Activated naive CD4-positive, alpha-beta T cell treated with anti-CD3 and anti-CD28 coated beads, Interleukin-2, amount 10 ng/mL, durations not matched to agents 7 days and 5 days (primary cell): ENCODE results near the gene AGBL3.
A peak's percentile ranks its signal among the peaks of the same experiment; 100 is the strongest.

Experiments
- CTCF ChIA-PET: fragments of 350-600 bp; sonication (Branson Sonifier 250); formaldehyde crosslinking; loops from one replicate; lab custom pipeline; 2021; ENCODE audit warnings: antibody characterized with exemption; lab: Charles Lee
- DNase-seq: peaks from one replicate; pipeline ENCODE4 v3.0.0-alpha.2; 2020
- H3K27ac Mint-ChIP-seq: one replicate; pipeline ENCODE4 v1.8.0; 2021; ENCODE audit warnings: mild to moderate bottlenecking, moderate library complexity, mixed read lengths
- H3K27me3 Mint-ChIP-seq: one replicate; pipeline ENCODE4 v1.8.0; 2021; ENCODE audit warnings: mild to moderate bottlenecking, mixed read lengths
- H3K36me3 Mint-ChIP-seq: one replicate; pipeline ENCODE4 v1.8.0; 2021; ENCODE audit warnings: mixed read lengths
- H3K4me1 Mint-ChIP-seq: one replicate; pipeline ENCODE4 v1.8.0; 2021; ENCODE audit warnings: mixed read lengths
- H3K4me3 Mint-ChIP-seq: one replicate; pipeline ENCODE4 v1.8.0; 2021; ENCODE audit warnings: mild to moderate bottlenecking, moderate library complexity, mixed read lengths
- H3K9me3 Mint-ChIP-seq: one replicate; pipeline ENCODE4 v1.8.0; 2021; ENCODE audit warnings: mixed read lengths

Gene AGBL3

DNA sequence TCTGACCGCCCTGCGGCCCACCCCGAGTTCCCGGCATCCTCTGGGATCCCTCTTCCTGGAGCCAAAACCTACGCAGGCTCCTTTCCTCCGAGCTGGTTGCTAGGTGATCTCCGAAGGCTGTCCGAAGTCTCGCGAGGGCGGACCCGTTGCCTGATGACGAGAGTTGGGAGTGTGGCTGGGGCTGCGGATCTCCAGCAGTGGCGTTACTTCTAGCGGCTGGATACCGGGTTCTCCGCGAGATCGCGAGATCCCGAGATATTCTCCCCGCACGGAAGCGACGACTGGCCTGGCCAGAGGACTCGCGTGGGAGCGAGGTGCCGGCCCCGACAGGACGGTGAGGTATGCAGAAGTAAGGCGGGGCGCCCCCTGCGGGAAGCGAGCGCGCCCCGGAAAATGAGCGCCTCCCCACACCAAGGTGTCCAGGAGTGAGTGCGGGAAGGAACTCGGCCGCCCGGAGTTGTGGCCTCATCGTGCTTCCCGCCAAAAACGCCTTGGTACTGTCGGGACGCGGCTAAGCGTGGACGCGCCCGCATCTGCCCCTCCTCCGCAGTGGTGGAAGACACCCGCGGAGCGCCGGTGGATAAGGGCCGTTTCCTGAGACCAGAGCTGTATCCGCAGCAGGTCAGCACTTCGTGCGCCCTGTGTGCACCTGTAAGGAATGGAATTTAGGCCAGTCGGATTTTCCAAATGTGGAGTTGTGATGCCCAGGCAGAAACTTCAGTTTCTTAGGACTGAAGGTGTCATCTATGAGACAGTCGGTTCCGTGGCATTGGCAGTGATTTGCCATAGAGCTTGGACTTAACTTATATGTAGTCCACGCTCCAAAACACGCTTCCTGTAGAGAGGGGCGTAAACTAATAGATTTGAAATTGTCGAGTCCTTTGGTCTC lies at the start of gene AGBL3:
Gene AGBL3, plus strand, starts transcription at position 146 of the 889 bp plus-strand sequence. CDS start 1,426 bp downstream, outside the sequence.
- peaks cover 16% of the 10 kb centered on the region for H3K36me3 Mint-ChIP-seq
- H3K4me1 Mint-ChIP-seq = peaks cover 36% of the 10 kb centered on the region
- peak within 1 kb of the TSS; percentile 90 for H3K27ac Mint-ChIP-seq
- peak; percentile 96 for DNase-seq
- H3K9me3 Mint-ChIP-seq = no peaks in the 10 kb centered on the region
- H3K27me3 Mint-ChIP-seq = peaks cover 5% of the 10 kb centered on the region
- peak within 1 kb of the TSS; percentile 95 for H3K4me3 Mint-ChIP-seq
- CTCF ChIA-PET = interaction anchor here (0.8 to 3.7 kb wide), 16 partner anchors 9 to 554 kb away, joined by 3 to 36 read pairs (median 5); partner anchors contain the start of genes CYREN, TMEM140 and WDR91

GRCh38 chr7:134936893-134937510 lies 49.3 kb upstream of the AGBL3 start:
- H3K9me3 Mint-ChIP-seq = no peaks in the 10 kb centered on the region
- peaks cover 17% of the 10 kb centered on the region for H3K4me1 Mint-ChIP-seq
- H3K4me3 Mint-ChIP-seq = no peak overlapping the region
- no peaks in the 10 kb centered on the region for H3K36me3 Mint-ChIP-seq
- CTCF ChIA-PET = interaction anchor here (0.9 to 1.0 kb wide), 3 partner anchors 48 to 303 kb away, joined by 3 to 4 read pairs (median 3); no protein-coding TSS in a partner anchor
- DNase-seq = no peak
- peaks cover 11% of the 10 kb centered on the region for H3K27me3 Mint-ChIP-seq
- no peak overlapping the region for H3K27ac Mint-ChIP-seq

GRCh38 chr7:134938141-134938540 lies 48.2 kb upstream of the AGBL3 start:
- DNase-seq = no peak
- Mint-ChIP-seq H3K27me3 (peaks cover 12% of the 10 kb centered on the region), H3K4me1 (peaks cover 12% of the 10 kb centered on the region), H3K36me3 (no peaks in the 10 kb centered on the region), H3K4me3 (no peak overlapping the region), H3K9me3 (no peaks in the 10 kb centered on the region), H3K27ac (no peak overlapping the region)
- CTCF ChIA-PET = interaction anchor here (1.0 kb wide), 1 partner anchor 47 kb away, joined by 3 read pairs; no protein-coding TSS in a partner anchor

DNA sequence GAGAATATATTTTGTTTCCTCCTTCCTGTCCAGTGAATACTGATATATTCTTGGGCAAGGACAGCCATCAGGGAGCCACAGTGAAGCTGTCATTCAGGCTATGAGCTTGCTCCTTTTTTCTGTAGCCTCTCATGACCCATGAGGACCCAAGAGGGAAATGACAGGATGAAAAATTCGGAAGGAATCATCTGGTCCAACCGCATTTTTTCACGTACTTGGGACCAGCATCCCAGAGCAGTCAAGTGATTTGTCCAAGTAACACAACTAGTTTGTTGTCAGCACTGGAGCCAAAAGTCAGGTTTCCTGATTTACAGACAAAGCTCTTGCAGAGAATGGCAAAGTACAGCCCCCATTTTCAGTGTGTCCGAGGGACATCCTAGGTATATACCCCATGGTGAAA lies 47.2 kb upstream of the AGBL3 start:
- no peaks in the 10 kb centered on the region for H3K9me3 Mint-ChIP-seq
- DNase-seq = no peak
- peaks cover 6% of the 10 kb centered on the region for H3K4me1 Mint-ChIP-seq
- CTCF ChIA-PET = interaction anchor here (0.9 kb wide), 1 partner anchor 240 kb away, joined by 3 read pairs; no protein-coding TSS in a partner anchor
- H3K4me3 Mint-ChIP-seq = no peak overlapping the region
- no peaks in the 10 kb centered on the region for H3K36me3 Mint-ChIP-seq
- peaks cover 7% of the 10 kb centered on the region for H3K27me3 Mint-ChIP-seq
- no peak overlapping the region for H3K27ac Mint-ChIP-seq

DNA sequence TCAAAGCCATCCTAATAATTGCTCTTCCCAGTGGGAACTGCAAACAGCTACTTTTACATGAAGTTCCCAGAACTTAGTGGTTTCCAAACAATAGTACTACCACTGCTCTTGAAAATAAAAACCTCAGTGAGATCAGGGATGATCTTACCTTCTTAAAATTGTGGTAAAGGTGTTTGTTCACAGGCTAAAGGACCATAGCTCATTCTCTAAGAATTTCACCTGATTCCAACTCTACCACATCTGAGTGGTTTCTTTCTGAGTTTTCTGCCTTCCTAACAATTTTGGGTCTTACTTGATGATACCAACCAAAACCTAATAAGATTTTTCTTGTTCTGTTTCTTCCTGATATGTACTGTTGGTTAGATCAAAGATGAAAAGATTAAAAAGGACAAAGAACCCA lies 45.6 kb upstream of the AGBL3 start:
- H3K4me1 Mint-ChIP-seq = peaks cover 5% of the 10 kb centered on the region
- no peaks in the 10 kb centered on the region for H3K9me3 Mint-ChIP-seq
- peaks cover 7% of the 10 kb centered on the region for H3K27me3 Mint-ChIP-seq
- DNase-seq = no peak
- H3K4me3 Mint-ChIP-seq = no peak overlapping the region
- H3K36me3 Mint-ChIP-seq = no peaks in the 10 kb centered on the region
- CTCF ChIA-PET = interaction anchor here (0.7 to 3.7 kb wide), 2 partner anchors 49 to 307 kb away, joined by 3 to 21 read pairs; no protein-coding TSS in a partner anchor
- no peak overlapping the region for H3K27ac Mint-ChIP-seq

GRCh38 chr7:134941185-134941900 lies 45.0 kb upstream of the AGBL3 start:
- H3K4me1 Mint-ChIP-seq = peaks cover 11% of the 10 kb centered on the region
- no peak overlapping the region for H3K27ac Mint-ChIP-seq
- CTCF ChIA-PET = interaction anchor here (0.7 to 3.7 kb wide), 2 partner anchors 49 to 308 kb away, joined by 3 to 21 read pairs; no protein-coding TSS in a partner anchor
- no peak overlapping the region for H3K4me3 Mint-ChIP-seq
- H3K36me3 Mint-ChIP-seq = no peaks in the 10 kb centered on the region
- H3K27me3 Mint-ChIP-seq = peaks cover 7% of the 10 kb centered on the region
- DNase-seq = no peak
- no peaks in the 10 kb centered on the region for H3K9me3 Mint-ChIP-seq

DNA sequence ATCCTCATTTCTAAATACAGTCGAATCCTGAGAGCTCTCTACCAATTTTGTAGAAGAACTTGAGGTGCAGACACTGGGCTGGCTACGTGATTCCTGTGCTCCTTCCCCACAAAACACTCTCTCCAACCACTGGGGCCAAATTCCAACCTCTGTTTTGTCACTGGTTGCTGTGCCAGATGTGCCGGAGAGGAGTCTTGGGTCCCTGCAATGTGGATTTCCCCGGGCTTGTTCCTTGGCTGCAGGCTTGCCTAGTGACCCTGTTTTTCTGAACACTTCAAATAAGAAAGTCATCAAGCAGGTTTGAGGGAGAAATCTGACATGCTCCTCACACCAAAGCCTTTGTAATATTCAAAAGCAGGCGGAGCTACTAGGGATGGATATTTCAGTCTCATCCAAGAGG lies 44.4 kb upstream of the AGBL3 start:
- no peak overlapping the region for H3K4me3 Mint-ChIP-seq
- no peaks in the 10 kb centered on the region for H3K9me3 Mint-ChIP-seq
- DNase-seq = no peak
- H3K27ac Mint-ChIP-seq = no peak overlapping the region
- no peaks in the 10 kb centered on the region for H3K36me3 Mint-ChIP-seq
- H3K4me1 Mint-ChIP-seq = peaks cover 16% of the 10 kb centered on the region
- CTCF ChIA-PET = interaction anchor here (0.6 to 3.7 kb wide), 3 partner anchors 41 to 309 kb away, joined by 3 to 21 read pairs (median 3); no protein-coding TSS in a partner anchor
- H3K27me3 Mint-ChIP-seq = peaks cover 7% of the 10 kb centered on the region

DNA sequence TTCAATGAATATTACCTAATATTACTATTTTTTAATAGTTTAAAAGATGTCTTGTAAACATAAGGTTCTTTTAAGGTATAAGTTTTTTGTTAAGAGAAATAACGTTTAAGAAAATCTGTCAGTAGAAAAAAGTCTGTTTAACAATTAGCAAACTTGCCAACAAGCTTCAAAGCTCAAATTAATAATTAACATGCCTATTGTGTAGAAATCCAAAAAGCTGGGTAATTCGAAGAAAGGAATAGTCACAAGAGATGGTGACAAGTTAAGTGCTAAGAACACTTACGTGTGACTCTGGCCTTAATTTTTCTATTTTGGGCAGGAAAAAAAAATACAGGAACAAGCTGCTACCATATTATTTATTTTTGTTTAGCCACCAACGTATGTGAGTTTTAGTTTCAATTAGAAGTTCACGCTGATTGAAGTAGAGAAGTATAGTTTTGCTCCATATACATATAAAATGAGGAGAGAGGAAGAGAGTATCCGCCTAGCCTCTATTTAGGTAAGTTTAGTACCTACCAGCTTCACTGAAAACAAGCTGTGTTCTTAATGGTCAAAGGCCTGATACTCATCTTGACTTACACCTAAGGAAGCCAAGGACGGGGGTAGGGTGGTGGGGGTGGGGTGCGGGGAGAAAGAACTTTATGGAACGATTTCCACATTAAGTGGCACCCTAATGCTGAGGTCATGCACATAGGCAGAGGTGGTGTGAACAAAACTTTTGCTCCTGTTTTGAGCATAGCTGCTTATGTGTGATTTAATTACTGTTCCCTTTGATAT lies 43.4 kb upstream of the AGBL3 start:
- Mint-ChIP-seq H3K27me3 (peaks cover 4% of the 10 kb centered on the region), H3K36me3 (no peaks in the 10 kb centered on the region), H3K9me3 (no peaks in the 10 kb centered on the region), H3K4me1 (peaks cover 17% of the 10 kb centered on the region), H3K4me3 (no peak overlapping the region), H3K27ac (no peak overlapping the region)
- CTCF ChIA-PET = interaction anchor here (1.0 to 3.7 kb wide), 4 partner anchors 42 to 310 kb away, joined by 3 to 21 read pairs (median 4); no protein-coding TSS in a partner anchor
- no peak for DNase-seq

DNA sequence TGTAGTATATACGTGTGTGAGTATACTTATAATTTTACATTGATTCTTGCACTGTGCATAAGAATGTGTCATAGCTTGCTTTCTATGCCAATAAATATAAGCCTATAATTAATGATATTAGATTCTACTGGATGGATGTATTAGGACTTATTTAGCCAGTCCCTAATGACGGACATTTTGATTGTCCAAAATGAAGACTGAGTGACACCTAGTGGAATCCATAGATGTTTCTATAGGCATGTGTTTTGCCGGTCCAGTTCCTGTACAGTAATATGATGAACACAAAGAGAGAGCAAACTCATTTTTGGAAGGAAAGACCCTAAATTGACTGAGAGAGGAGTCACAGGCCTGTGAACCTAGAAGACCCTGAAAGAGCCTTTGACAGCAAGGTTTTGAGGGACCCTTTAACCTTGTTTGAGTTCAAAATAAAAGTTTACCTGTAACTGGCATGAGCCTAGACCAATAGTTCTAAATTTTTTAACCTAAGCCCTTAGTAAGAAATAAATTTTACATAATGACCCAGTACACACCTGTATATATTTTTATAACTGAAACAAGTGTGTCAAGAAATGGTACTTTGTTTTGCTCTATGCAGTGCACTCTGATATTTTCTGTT lies 42.4 kb upstream of the AGBL3 start:
- H3K27ac Mint-ChIP-seq = no peak overlapping the region
- no peak for DNase-seq
- peaks cover 17% of the 10 kb centered on the region for H3K4me1 Mint-ChIP-seq
- CTCF ChIA-PET = interaction anchor here (1.4 to 3.7 kb wide), 3 partner anchors 192 to 311 kb away, joined by 3 to 21 read pairs (median 4); no protein-coding TSS in a partner anchor
- H3K36me3 Mint-ChIP-seq = no peaks in the 10 kb centered on the region
- no peaks in the 10 kb centered on the region for H3K9me3 Mint-ChIP-seq
- peaks cover 4% of the 10 kb centered on the region for H3K27me3 Mint-ChIP-seq
- no peak overlapping the region for H3K4me3 Mint-ChIP-seq

DNA sequence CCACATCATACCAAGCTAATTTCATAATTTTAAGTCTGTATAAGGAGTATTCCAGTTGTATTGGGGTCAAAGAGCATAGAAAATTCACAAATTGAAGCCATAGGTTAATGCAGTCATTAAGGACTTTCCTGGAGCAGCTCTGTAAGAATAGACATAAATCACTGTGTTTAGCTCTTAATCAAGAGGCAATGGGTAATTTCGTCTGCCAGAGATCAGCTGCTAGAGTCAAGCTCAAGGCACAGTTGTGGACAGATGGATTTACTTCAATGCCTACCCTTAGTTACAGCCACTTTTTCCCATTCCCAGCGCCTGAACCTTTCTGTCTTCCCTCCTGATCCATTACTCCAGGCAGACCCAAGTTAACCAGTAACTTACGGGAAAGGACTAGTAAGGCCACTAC lies 40.6 kb upstream of the AGBL3 start:
- CTCF ChIA-PET = interaction anchor here (0.5 to 1.4 kb wide), 4 partner anchors 221 to 313 kb away, joined by 3 to 5 read pairs (median 4); no protein-coding TSS in a partner anchor
- Mint-ChIP-seq H3K4me3 (no peak overlapping the region), H3K27me3 (peaks cover 4% of the 10 kb centered on the region), H3K9me3 (no peaks in the 10 kb centered on the region), H3K4me1 (peaks cover 17% of the 10 kb centered on the region), H3K36me3 (no peaks in the 10 kb centered on the region), H3K27ac (no peak overlapping the region)
- no peak for DNase-seq

- peaks cover 4% of the 10 kb centered on the region for H3K27me3 Mint-ChIP-seq
- peak; percentile 32 for DNase-seq
- no peak overlapping the region for H3K4me3 Mint-ChIP-seq
- CTCF ChIA-PET = interaction anchor here (1.3 kb wide), 1 partner anchor 312 kb away, joined by 3 read pairs; no protein-coding TSS in a partner anchor
- H3K36me3 Mint-ChIP-seq = no peaks in the 10 kb centered on the region
- no peaks in the 10 kb centered on the region for H3K9me3 Mint-ChIP-seq
- peaks cover 17% of the 10 kb centered on the region for H3K4me1 Mint-ChIP-seq
- H3K27ac Mint-ChIP-seq = peak overlapping the region; percentile 49
Measured at GRCh38 chr7:134946260-134946659, 40.0 kb upstream of the AGBL3 start.

DNA sequence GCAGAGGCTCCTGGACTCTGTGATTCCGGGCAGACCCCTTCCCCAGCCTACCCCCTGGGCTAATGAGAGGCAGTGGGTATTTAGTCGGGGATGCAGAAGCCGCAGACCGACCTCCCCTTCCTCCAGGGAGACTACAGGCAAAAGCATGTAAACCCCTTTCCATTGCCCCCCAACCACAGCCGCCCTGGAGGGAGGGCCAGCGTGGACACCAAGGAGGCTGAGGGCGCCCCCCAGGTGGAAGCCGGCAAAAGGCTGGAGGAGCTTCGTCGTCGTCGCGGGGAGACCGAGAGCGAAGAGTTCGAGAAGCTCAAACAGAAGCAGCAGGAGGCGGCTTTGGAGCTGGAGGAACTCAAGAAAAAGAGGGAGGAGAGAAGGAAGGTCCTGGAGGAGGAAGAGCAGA lies 39.0 kb upstream of the AGBL3 start:
- peaks cover 17% of the 10 kb centered on the region for H3K4me1 Mint-ChIP-seq
- no peaks in the 10 kb centered on the region for H3K36me3 Mint-ChIP-seq
- no peaks in the 10 kb centered on the region for H3K9me3 Mint-ChIP-seq
- peak overlapping the region; percentile 28 for H3K27ac Mint-ChIP-seq
- no peak for DNase-seq
- H3K27me3 Mint-ChIP-seq = no peaks in the 10 kb centered on the region
- H3K4me3 Mint-ChIP-seq = no peak overlapping the region
- CTCF ChIA-PET = interaction anchor here (1.3 kb wide), 1 partner anchor 313 kb away, joined by 3 read pairs; no protein-coding TSS in a partner anchor
